ENCODE measurements around the gene RAP1GAP. TPM values are rescaled to one million over a fixed set of nuclear protein-coding genes. Genes with fewer than 3 reads are reported as not detected.

The RAP1GAP gene
- total and polyA plus RNA-seq, 2 of the 13 experiments (the other 11 are each of a cell fraction or from before 2014, with no cell fraction given), result 11.9 to 37.5 TPM

- TF ChIP-seq ZNF431 (CRISPR knock-in tag; IDR thresholded peaks at IDR 0.05; ENCODE audit: borderline replicate concordance, low read depth), result no peak
- TF ChIP-seq GABPA (IDR thresholded peaks at IDR 0.05; ENCODE audit: low read depth, low read length), result no peak
- no peak for TF ChIP-seq GABPA (CRISPR knock-in tag; IDR thresholded peaks at IDR 0.05; ENCODE audit: low read depth)
- 0 out of 2 replicates have a peak, but pooled peaks have one; percentile 29 for TF ChIP-seq ZNF770 (CRISPR knock-in tag; IDR thresholded peaks at IDR 0.05)
- TF ChIP-seq ZNF556 (CRISPR knock-in tag; IDR thresholded peaks at IDR 0.05; ENCODE audit: borderline replicate concordance), result no peak
- TF ChIP-seq YY1 (IDR thresholded peaks at IDR 0.05; ENCODE audit: insufficient read depth, insufficient replicate concordance, low read depth, low read length), result no peak
- no peak for TF ChIP-seq PCBP2 (optimal IDR thresholded peaks at IDR 0.05; ENCODE audit: low read depth, low read length, poor library complexity, severe bottlenecking)
- TF ChIP-seq PREB (CRISPR knock-in tag; IDR thresholded peaks at IDR 0.05), result no peak
- no peak for TF ChIP-seq DBP (CRISPR knock-in tag; IDR thresholded peaks at IDR 0.05; ENCODE audit: not compliant biosample characterization)
- no peak for TF ChIP-seq ZNF891 (CRISPR knock-in tag; IDR thresholded peaks at IDR 0.05)
- no peak for TF ChIP-seq LCORL (IDR thresholded peaks at IDR 0.05)
- TF ChIP-seq LCORL (CRISPR knock-in tag; IDR thresholded peaks at IDR 0.05), result 0 out of 2 replicates have a peak, but pooled peaks have one; percentile 32
- no peak for TF ChIP-seq RCOR2 (CRISPR knock-in tag; IDR thresholded peaks at IDR 0.05)
- TF ChIP-seq TFE3 (CRISPR knock-in tag; IDR thresholded peaks at IDR 0.05), result peak; percentile 62; the same call in 1 of the 2 replicates
- no peak for TF ChIP-seq CBX1 (IDR thresholded peaks at IDR 0.05; ENCODE audit: low read depth)
- peak; percentile 94 for TF ChIP-seq FOSL2 (CRISPR knock-in tag; IDR thresholded peaks at IDR 0.05)
- TF ChIP-seq ZFP82 (CRISPR knock-in tag; IDR thresholded peaks at IDR 0.05; ENCODE audit: borderline replicate concordance), result no peak
- no peak for TF ChIP-seq HCFC1 (IDR thresholded peaks at IDR 0.05; ENCODE audit: low read depth, low read length)
- TF ChIP-seq KDM5A (IDR thresholded peaks at IDR 0.05; ENCODE audit: borderline replicate concordance, low read length), result no peak
- TF ChIP-seq IKZF5 (CRISPR knock-in tag; IDR thresholded peaks at IDR 0.05), result no peak
- no peak for TF ChIP-seq ZNF326 (CRISPR knock-in tag; IDR thresholded peaks at IDR 0.05; ENCODE audit: borderline replicate concordance)
- TF ChIP-seq HIC2 (CRISPR knock-in tag; IDR thresholded peaks at IDR 0.05; ENCODE audit: low read depth), result peak; percentile 70; the same call in 1 of the 2 replicates
Measured at GRCh38 chr1:21586846-21587601, 82.1 kb downstream of the RAP1GAP start (continued).

All from HepG2 (cell line).